GM21576 (cell line): ENCODE data around the gene PLA2G2C.
"Not testable (repeated sequence)": the region's sequence is repeated elsewhere in the genome, so short reads cannot be mapped to it uniquely, and the experiment has no call there.

Source experiments
- ATAC-seq: cut with Tn5 transposase; IDR thresholded peaks from one replicate; pipeline ENCODE4 v1.9.1; 2021; ENCODE audit warnings: mild to moderate bottlenecking, moderate library complexity; ENCODE audit not compliant: unreplicated experiment

PLA2G2C gene

GRCh38 chr1:20185834-20186782 lies at the start of gene PLA2G2C, which contains the start of gene UBXN10:
PLA2G2C (minus strand) TSS chr1:20186518; CDS start chr1:20177363, 9,155 bp downstream.
UBXN10 (plus strand) TSS chr1:20186096; CDS start chr1:20190562, 4,466 bp downstream.
- no peak for ATAC-seq

GRCh38 chr1:20234788-20235535 lies 48.6 kb upstream of the PLA2G2C start:
- ATAC-seq = no peak

GRCh38 chr1:20233866-20234265 lies 47.5 kb upstream of the PLA2G2C start:
- no peak for ATAC-seq

GRCh38 chr1:20233394-20233793 lies 47.1 kb upstream of the PLA2G2C start:
- no peak for ATAC-seq

- not testable (repeated sequence) for ATAC-seq
These were observed 46.2 kb upstream of the PLA2G2C start for GRCh38 chr1:20232564-20232963.

- ATAC-seq = no peak
These were observed 42.9 kb upstream of the PLA2G2C start for GRCh38 chr1:20229171-20229570.

- no peak for ATAC-seq
These were observed 42.1 kb upstream of the PLA2G2C start for GRCh38 chr1:20228314-20228825.

GRCh38 chr1:20227704-20228103 lies 41.4 kb upstream of the PLA2G2C start:
- no peak for ATAC-seq

GRCh38 chr1:20224546-20224945 lies 38.2 kb upstream of the PLA2G2C start:
- ATAC-seq = no peak

- no peak for ATAC-seq
These were observed 37.5 kb upstream of the PLA2G2C start for GRCh38 chr1:20223551-20224419.

- ATAC-seq = no peak
These were observed 36.8 kb upstream of the PLA2G2C start for GRCh38 chr1:20223106-20223505.

- no peak for ATAC-seq
These were observed 33.7 kb upstream of the PLA2G2C start for GRCh38 chr1:20220036-20220435.

- not testable (repeated sequence) for ATAC-seq
These were observed 32.7 kb upstream of the PLA2G2C start for GRCh38 chr1:20219053-20219452.

GRCh38 chr1:20216574-20216973 lies 30.3 kb upstream of the PLA2G2C start:
- no peak for ATAC-seq

GRCh38 chr1:20215716-20216115 lies 29.4 kb upstream of the PLA2G2C start:
- ATAC-seq = no peak

- no peak for ATAC-seq
These were observed 26.5 kb upstream of the PLA2G2C start for GRCh38 chr1:20212685-20213331.

GRCh38 chr1:20212085-20212684 lies 25.9 kb upstream of the PLA2G2C start:
- no peak for ATAC-seq

GRCh38 chr1:20211511-20211931 lies 25.2 kb upstream of the PLA2G2C start:
- no peak for ATAC-seq

GRCh38 chr1:20210736-20211460 lies 24.6 kb upstream of the PLA2G2C start:
- no peak for ATAC-seq
